HG02588 (cell line): ENCODE results near the gene GAS7.

ENCODE experiments used
- ATAC-seq: cut with Tn5 transposase; IDR thresholded peaks from one replicate; pipeline ENCODE4 v1.9.1; 2021; ENCODE audit warnings: mild to moderate bottlenecking, moderate library complexity; ENCODE audit not compliant: unreplicated experiment

Gene GAS7

DNA sequence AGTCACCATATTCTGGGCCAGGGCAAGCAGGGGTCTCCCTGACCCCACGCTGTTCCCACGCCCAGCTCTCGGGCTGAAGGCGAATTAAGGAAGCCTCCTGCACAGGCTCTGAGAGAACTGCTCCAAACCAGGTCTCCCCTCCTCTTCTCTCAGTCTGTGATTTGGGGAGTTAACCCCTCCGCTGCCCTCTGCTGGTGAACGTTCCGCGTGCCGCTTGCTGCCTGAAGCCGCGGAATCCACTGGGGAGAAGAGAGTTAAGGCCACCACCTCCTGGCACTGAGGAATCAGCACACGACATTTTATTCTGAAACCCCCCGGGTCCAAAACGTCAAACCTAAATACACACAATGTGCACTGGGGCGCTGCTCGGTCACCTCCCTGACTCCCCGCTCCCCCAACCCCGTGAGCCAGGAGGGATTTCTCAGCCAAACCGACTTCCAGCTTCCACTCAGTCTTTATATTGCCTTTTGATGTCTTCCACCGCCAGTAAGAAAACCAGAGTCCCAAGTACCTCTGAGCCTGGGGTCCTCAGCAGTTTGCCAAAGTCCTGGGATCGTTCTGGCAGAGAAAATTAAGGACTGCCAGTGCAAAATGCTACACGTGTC, 238.9 kb downstream of the GAS7 start:
- ATAC-seq, result no peak

DNA sequence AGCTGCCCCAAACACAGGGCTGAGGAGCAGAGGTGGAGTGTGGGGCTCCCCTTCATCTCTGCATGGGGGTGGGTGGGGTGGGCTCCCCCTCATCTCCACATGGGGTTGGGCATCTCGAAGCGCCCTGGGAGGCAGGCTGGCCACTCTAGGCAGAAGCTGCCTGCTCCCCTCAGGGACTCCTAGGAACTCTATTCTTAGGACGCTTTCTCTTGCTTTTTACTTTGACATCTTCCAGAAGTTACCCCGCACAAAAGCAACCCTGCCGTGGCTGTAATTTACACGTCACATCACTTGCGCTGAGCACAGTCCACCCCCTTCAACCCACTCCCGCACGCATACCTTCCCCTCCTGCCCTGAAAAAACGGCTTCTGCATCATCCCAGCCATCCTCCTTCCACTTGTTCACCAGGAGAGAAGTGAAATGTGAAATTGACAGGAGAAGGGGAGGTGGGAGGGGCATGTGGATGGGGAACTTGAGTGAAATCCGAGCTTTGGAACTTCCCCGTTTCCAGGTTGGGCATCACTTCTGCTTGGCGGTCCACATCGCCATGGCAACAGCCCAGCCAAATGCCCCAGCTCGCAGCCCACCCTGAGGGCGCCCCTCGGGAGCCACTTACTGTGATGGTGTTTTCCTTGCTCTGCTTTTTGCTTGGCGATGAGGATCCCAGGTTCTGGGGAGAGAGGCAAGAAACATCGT, 239.7 kb downstream of the GAS7 start:
- ATAC-seq, result no peak

GRCh38 chr17:9957244-9957643, 241.2 kb downstream of the GAS7 start:
- no peak for ATAC-seq

GRCh38 chr17:9956474-9957131, 241.8 kb downstream of the GAS7 start:
- ATAC-seq, result no peak

DNA sequence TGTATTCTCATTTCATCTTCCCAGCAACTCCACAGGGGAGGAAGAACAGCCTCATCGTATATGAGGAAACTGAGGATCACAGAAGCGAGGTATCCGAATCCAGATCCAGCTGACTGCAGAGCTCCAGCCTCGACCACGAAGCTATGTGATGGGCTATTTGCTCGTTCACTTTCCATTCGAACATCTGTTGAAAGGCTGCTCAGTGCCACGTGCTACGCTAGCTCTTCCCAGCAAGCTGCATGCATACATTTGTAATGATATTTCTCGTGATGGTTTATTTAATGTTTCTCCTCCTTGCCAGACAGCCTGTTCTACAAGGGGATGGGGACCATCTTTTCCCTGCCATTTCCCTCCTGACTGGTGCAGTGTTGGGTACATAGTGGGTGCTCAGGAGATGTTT, 244.9 kb downstream of the GAS7 start:
- no peak for ATAC-seq

DNA sequence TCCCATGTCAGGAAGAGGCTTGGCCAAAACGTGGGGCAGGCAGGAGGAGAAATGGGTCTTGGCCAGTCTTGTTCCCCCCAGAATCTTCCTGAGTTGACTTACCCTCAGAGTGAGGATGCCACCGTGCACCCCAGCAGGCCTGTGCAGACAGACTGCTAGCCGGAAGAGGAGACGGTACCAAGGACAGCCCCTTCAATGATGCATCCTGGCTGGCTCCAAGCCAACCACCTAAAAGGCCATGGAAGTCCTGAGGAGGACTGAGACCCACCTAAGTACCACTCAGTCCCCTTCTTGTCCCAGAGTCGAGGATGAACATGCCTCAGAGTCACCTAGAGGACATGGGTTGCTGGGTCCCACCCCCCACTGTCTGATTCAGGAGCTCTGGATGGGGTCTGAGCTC, 246.6 kb downstream of the GAS7 start:
- no peak for ATAC-seq

- ATAC-seq, result no peak
Measured at GRCh38 chr17:9948928-9949327, 249.5 kb downstream of the GAS7 start.

- ATAC-seq, result no peak
Measured at GRCh38 chr17:9944704-9945103, 253.7 kb downstream of the GAS7 start.

DNA sequence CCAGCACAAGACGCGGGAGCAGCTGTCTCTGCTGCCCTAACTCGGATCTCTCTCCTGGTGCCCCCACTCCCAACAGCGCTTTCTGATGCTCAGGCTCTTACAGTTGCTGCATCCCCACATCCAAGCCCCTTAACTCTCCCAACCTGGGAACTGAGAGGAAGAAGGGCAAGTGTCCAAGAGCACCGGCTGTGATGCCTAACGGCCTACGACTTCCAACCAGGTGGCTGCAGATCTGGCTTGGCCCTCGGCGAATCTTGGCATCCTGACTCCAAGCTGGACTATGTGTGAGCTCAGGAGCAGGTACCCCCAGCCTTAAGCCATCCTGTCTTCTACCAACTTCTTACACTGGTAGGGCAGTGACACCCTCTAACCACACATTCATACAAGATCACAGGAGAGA, 255.1 kb downstream of the GAS7 start:
- no peak for ATAC-seq

DNA sequence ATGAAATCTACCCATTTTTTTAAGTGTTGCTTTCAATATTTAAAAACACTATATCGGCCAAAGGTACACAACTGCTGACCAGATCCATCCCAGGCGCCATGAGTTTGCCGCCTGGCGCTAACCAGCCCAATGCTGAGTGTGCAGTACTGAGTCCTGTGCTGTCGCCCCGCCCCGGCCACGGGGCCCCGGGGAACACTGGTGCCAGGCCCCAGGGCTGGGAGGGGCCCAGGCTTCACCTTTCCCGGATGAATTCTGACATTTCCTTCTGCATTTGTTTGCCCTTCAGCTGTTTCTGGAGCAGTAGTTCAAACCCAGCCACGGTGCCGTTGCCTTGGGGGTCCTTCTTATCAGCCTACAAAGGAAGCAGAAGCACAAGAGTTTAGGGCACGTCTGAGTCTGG, 255.5 kb downstream of the GAS7 start:
- ATAC-seq, result no peak

- ATAC-seq, result no peak
Measured at GRCh38 chr17:9941305-9941704, 257.1 kb downstream of the GAS7 start.

DNA sequence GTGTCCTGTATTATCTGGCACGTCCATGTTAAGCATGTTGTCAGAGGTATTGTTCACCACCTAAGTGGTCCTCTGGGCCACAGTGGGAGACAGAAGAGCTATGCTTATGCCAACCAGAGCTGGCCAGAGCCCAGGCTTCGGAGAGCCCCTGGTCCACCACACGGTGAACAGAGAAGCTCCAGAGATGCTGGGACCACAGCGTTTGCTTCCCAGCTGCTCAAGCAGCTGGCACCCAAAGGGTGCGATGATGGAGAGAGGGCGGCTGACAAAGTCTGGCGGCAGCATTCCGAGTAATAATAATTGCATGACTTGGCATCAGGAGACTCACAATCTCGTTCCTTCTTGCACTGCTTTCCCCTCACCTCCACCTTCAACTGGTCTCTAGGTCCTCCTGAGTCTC, 257.6 kb downstream of the GAS7 start:
- ATAC-seq, result no peak

- ATAC-seq, result no peak
Measured at GRCh38 chr17:9938764-9939163, 259.6 kb downstream of the GAS7 start.

DNA sequence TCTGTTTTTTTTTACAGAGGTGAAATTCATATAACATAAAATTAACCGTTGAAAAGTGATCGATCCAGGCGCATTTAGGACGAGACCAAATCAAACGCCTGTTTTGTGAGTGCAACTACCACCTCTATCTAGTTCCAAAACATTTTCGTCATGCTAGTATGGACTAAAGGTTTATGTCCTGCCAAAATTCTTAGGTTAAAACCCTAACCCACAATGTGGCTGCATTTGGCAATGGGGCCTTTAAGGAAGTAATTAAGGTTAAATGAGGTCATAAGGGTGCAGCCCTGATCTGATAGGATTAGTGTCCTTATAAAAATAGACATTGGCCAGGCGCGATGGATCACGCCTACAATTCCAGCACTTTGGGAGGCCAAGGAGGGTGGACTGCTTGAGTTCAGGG, 260.5 kb downstream of the GAS7 start:
- no peak for ATAC-seq

- no peak for ATAC-seq
Measured at GRCh38 chr17:9937241-9937761, 261.1 kb downstream of the GAS7 start.

GRCh38 chr17:9936095-9936494, 262.3 kb downstream of the GAS7 start:
- ATAC-seq, result no peak

DNA sequence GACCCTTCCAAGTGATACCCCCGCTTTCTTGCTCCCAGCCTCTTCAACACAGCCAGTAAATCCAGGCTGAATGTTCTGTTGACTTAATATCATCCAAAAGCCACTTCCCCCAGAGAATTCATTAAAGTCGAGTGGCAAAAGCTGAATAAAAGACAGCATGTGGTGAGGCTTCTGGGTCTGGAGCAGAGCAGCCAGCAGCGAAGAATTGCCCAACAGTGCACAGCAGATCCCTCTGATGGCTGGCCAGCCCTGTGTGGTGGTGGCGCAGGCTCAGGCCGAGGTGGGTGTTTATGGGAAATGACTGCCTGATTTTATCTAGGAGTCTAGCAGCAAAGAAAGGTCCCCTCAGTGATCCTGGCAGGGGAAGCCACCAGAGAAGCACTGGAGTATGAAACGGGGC, 263.0 kb downstream of the GAS7 start:
- no peak for ATAC-seq

DNA sequence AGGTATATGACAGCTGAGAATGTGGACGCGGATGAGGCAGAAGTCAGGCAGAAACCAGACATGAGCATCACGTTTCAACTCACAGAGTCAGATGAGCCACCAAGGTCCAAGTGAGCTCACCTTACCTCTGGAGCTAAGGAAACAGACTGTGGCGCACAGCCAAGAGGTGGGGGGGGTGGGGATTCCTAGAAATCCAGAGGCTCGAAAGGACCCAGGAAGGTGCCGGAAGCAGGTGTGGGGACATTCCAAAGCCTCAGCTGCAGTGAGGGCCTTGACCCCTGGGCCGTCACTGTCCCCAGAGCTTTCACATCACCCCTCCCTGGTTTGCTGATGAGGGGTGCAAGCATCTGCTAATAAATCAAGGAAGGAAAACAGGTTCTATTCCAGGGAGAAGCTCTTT, 264.1 kb downstream of the GAS7 start:
- ATAC-seq, result no peak

GRCh38 chr17:9932491-9932890, 265.9 kb downstream of the GAS7 start:
- no peak for ATAC-seq

DNA sequence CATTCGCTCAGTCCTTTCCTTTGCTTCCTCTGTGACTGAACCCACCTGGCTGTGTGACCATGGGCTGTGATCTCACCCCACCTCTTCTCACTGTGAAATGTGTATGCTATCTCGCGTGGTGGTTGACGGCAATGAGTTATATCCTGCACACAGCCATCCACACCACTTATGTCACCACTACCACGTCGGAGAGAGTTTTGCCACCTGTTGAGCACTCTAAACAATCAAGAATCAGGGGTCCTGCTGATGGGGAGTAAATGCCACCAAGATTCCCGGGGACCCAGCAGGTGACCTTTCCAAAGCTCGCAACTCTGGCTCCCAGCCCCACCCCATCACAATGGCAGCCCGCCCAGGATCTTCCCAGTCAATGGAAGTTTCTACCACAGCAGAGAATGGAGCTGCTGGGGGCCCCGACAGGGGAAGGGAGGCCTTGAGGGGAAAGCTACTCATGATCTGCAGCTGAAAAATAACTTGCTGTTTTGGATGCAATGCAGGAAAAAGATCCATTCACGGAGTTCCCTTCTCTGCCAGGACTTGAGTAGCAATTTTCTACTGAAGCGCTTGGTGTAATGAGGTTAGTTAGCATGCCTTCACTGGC, 267.2 kb downstream of the GAS7 start:
- no peak for ATAC-seq

DNA sequence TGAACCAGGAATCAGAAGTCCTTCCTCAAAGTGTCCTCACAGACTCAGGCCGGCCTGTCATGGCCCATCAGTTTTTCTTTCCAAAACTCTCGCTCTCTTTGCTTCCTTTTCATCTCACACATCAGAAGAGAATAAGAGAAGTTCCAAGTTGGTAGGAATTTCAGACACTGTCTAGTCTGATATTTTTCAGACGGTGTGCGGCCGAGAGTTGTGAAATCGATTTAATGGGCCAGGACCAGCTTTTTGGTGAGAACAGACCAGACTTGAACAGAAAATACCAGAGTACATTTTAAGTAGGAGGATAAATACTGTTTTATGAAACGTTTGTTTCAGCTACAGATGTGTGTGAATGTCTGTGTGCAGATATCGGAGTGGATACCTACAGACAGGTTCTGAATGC, 268.5 kb downstream of the GAS7 start:
- no peak for ATAC-seq
